ENCODE measurements around the gene NR2F2.
A peak's percentile ranks its signal among the peaks of the same experiment; 100 is the strongest.

The NR2F2 gene

DNA sequence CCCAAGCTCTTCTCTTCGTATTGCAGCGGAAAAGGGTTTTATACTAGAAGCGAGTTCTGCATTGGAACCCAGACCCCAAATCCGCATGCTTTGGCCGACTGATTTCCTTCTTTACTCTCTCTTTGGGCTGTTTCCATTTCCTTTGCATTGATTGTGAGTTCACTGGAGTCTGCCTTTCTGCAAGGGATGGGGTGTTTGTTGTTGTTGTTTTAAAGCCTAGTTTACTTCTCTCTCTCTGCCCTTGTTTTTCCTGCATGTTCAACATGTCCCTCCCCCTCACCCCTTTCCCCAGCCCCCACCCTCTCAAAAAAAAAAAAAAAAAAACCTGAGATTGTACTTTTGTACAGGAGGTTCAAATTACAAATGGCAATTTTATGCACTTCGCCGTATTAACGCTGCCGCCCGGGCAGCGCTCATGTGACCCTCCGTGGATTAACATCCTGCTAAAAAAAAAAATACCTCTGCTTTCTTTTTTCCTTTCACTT is 2.2 kb downstream of the NR2F2 start:
- no peak for FAIRE-seq

DNA sequence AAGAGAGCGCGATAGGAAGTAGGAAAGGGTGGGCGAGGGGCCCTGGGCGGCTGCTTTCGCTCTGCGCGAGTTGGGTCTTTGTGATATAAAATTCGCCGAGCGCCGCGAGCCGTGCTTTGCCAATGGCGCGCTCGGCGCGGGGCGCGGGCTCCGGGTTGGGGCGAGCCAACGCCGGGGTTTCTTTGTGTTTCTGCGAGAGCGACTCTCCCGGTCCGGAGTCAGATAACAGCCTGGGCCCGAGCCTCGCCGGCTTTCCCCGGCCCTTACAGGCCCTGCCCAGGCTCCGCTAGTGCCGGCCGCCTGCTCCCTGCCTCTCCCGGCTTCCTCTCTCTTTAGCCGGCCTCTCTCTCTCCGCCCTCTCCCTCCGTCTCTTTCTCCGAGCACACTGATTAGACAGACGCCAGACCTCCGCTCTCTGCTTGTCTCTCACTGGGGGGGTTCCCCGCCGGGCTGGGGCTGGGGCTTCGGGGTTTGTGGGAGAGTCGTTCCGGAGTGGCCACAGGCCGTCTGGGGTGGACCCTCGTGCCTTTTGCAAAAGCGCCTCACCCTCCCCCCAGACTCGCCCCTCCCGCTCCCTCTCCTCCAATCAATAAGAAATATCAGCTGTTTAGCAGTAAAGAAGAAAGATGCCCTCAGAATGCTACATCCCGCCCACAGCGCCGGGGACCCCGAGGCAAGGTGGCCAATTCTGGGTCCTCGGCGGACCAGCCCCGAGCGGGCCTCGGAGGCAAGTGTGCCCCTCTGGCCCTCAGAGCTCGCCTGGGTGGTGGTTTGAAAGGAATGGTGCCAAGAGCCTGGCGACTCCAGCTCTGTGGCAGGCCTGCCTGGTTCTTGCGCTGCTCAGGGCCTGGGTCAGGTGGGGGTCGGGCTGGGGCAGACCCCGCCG is 2.9 kb downstream of the NR2F2 start:
- FAIRE-seq, result no peak

DNA sequence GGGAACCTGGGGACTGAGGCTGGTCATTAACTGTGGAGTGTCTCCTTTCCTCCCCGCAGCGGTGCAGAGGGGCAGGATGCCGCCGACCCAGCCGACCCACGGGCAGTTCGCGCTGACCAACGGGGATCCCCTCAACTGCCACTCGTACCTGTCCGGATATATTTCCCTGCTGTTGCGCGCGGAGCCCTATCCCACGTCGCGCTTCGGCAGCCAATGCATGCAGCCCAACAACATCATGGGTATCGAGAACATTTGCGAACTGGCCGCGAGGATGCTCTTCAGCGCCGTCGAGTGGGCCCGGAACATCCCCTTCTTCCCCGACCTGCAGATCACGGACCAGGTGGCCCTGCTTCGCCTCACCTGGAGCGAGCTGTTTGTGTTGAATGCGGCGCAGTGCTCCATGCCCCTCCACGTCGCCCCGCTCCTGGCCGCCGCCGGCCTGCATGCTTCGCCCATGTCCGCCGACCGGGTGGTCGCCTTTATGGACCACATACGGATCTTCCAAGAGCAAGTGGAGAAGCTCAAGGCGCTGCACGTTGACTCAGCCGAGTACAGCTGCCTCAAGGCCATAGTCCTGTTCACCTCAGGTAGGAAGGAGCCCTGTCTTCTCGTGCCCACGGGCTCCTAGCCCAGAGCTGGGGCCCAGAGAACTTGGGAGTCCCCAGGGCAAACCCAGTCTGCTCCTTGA is 3.7 kb downstream of the NR2F2 start:
- FAIRE-seq, result no peak

DNA sequence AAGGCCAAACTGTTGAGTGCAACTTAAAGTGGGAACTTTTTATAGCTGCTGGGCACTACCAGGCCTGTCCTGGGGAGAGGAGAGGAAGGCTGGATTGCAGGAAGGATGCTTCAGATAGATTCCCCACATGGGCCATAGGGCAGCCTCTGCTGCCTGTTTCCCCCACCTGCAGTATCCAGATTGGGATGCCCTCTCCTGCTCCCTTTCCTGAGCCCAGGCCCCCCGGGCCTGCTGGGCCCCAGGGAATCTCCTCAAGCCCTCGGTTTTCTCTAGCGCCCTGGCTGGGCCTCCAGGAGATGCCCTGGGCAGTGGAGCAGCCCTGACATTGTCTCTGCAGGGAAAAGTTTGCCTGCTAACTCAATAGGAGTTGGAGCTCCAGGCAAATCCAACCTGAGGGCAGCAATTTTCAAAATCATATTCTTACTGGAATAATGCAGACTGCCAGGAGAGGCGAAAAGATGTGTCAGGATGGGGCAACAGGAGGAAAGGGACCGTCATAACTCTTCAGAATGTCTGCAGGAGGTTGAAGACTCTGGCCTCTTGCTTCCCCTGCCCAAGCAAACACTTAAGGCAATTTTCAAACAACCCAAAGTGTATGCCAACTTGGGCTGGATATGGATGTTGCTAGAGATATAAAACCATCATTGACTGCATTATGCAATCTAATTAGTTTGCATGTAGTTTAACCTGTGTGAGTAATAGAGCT is 4.4 kb downstream of the NR2F2 start:
- no peak for FAIRE-seq

DNA sequence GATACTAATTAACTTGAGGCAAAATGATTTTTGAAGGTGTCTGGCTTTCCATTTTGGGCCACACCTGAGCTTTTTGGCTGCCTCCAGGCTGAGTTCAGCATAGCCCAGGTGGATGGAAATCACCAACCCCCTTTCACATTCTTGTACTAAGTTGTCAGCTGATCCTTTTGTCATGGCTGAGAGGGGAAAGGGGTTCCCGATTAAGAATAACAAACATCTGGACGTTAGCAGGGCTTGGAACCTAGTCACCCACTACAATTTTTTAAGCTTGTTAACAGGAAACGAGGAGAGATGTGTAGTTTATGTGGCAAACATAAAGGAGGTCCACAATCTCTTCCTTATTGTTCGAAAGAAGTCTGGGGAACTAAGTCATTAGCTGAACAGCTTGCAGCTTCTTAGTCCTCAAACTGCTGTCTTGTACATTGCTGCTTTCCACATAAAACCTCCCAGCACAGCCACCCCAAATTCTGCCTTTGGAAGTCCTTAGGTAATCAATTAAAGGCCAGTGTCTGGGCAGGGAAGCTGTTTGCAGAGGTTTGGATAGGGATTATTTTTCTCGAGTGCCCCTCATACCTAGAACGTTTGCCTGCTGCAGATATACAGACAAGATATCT is 5.0 kb downstream of the NR2F2 start:
- FAIRE-seq, result no peak

DNA sequence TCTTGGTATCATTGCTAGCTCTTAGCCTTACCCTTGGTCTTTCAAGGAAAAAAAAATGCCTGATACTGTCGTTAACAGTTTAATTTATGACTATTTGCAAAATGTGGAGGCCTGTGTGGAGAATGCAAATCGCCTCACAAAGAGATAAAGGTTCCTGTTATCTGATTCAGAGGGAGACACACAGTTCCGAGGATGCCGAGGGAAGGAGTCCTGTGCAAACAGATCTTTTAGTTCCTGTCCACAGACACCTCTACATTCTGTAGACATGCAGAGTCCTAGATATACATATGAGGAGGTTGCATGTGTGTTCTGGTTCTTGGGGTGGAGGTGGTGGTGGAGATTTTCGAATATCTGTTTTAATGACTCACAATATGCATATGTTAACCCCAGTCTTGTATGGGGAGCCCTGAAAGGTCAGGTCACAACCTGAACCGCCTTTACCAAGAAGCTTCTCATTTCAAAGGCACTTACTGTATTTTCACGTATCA is 5.7 kb downstream of the NR2F2 start:
- no peak for FAIRE-seq

DNA sequence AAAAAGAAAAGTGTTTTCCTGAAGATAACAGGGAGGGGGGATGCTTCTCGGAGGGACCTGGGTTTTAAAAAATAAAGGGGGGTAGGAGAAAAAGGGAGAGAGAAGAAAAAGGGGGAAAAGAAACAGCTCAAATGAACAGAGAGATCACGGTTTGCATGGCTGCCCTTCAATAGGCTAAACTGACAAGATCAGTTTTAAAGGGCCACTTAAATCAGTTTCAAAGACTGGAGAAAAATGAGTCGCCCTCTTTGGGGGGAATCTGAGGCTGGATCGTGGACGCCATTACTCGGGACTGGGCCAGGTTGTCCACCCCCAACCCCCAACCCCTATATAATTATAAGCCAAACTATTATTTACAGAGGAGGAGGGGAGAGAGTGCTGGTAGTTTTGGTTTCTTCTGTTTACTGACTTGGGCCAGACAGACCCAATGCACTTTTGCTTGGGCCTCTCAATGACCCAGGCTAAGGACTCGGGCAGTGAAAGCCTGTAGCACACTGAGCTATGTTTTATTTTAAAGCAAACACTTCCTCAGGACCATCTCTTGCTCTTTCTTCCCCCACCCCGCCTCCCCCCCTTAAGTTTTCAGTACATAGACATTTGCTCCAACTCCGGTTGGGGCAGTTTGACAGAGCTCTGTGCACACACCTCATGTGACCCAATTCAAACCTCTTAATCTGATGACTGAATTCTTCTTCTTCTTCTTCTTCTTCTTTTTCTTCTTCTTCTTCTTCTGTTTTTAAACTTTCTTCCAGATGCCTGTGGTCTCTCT is 6.3 kb downstream of the NR2F2 start:
- no peak for FAIRE-seq

DNA sequence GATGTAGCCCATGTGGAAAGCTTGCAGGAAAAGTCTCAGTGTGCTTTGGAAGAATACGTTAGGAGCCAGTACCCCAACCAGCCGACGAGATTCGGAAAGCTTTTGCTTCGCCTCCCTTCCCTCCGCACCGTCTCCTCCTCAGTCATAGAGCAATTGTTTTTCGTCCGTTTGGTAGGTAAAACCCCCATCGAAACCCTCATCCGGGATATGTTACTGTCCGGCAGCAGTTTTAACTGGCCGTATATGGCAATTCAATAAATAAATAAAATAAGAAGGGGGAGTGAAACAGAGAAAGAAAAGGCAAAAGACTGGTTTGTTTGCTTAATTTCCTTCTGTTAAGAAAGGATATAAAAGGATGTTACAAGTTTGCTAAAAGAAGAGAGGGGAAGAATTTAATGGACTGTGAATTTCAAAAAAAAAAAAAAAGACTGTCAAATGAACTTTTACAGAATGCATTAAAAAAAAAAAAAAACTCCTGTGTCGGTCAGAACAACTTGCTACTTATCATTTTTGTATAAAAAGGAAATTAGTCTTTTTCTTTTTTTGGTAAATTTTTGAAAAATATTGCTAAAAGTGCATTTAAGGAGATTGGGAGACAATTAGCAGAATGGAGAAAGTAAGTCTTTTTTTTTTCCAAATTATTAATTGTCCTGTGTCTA is 7.0 kb downstream of the NR2F2 start:
- no peak for FAIRE-seq

DNA sequence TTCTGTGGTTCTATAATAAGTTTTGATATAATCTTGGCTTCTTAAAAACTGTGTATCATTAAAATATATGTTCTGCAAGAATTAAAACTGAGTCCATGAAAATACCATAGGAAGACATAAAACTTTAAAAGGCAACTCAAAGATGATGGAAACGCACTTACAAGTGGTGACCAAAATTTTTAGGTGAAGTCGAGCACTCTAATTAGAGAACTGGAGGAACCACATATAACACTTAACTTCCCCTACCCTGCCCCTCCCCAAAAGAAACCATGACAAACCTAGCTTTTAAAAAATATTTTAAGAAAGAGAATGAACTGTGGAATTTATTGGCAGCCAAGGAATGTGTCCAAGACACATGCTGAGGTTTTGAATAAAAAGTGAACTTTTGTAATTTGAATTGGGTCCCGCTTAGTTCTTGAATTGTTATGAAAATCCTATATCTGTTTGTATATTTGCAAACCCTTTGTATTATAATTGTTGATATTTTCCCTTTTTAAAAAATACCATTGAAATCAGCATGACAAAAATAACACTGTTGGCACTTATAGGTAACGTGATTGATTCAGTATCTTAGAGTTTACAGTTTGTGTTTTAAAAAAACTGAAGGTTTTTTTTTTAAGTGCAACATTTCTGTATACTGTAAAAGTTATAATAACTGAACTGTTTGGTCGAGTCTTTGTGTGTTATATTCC is 7.7 kb downstream of the NR2F2 start:
- FAIRE-seq, result no peak

DNA sequence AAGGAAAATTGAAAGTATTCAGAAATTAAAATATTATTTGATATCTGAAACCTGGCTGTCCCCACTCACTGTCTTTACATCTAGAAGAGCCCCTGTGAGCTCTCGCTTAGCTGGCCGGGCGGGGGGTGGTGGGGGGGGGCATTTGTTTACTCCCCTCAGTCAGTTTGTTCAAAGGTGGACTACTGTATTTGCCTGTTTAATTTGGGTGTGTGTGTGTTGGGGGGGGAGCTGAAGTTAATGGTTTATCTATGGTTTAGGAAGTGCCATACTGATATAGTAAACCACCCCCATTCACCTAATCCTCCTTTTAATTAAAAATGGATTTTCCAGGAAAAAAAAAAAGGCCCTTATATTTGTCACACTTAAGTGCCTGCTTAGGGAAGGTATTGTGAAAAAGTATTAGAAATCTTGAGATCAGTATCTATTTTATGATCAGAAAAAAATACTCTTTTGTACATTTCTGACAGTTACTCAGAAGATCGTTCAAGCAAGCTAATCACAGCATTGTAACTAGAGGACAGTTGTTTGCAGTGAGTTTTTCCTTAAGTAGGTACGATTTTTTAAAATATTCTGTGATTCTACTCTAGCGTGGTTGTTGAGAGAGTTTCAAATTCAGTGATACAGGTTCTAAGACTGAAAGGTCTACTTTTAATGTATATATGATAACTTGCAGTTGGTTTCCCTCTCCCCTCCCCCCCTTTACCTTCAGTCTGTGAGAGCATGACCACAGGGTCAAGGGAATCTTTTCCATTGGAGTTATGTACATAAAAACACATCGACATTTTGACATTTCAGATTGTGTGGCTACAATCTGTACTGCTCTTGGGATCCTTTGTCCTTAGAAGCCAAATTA is 8.5 kb downstream of the NR2F2 start:
- peak; percentile 25 for FAIRE-seq

DNA sequence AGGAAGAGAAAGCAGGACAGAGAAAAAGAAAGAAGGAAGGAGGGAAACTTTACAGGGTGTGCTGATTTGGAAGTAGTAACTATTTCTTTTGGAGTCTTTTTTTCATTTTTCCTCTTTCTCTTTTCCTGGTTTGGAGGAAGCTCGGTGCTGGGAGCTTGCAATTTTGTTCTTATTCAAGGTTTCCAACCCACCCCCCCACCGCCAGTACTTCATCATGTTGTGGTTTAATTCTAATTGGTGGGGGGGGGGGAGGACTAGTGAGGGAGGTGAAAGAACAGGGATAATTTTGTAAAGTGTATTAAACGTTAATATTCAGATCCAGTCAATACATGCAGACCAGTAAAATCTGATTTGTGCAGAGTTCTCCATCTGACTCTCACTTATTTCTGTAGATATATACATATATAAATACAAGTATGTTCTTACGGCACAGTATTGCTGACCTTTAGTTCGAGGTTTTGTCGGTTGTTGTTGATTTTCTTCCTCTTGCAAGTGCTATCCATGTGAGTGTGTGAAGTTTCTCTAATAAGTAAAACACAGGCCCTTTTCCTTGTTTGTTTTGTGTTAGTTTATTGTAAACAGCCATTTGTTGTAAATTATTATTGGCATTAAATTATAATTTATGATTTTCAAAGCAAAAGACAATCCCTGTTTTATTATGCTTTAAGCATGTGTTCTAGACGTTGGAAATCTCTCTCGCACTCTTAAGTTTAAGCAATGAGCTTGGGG is 9.3 kb downstream of the NR2F2 start:
- FAIRE-seq, result no peak

DNA sequence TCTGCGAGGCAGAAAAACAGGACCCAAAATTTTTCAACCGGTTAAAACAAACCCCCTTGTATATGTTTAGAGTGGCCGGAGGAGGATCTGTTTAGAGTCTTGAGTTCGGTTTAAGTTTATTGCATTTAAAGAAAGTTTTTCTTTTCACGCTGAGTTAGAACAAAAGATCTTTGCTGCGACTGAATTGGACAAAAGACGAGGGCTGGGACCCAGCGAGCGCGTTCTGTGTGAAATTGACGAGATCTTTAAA is 9.8 kb downstream of the NR2F2 start:
- FAIRE-seq, result no peak

DNA sequence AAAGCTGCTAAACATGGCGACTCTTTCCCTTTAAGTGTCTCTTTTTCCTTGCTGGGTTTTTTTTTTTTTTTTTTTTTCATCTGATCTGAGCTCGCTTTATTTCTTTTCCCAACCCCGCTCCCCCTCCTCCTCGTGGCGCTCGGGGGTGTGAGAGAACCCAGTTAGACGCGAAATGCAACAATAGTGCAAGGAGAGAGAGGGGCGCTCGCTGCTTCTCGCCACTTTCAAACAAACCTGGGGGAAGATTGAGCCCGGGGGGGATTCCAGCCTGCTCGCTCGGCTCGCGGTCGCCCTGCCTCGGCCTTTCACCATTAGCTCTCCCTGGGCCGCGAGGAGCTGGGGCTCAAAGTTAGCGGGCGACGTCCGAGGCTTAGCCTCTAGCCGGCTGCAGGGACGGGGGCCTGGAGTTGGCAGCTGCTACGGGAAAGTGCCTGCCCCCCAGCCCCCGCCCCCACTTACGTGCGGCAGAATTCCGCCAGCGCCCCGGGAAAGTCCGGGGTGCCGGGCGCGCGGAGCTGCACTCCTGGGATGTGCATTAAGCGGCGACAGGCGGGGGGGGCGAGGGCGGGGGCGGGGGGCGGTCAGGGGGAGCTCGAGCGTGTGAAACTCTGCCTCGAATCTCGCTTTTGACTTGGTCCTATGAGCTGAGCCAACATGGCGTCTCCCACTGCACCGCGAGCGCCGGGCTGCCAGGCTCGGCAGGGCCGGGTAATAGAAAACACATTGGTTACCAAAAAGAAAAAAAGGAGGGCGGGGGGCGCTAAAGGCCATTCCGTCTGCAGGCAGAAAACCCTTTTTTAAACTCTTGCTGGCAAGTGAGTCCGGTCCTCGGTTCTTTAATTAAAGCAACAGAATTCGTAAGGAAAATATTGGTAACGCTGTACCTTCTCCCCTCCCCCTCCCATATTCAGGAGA is 10.4 kb downstream of the NR2F2 start:
- no peak for FAIRE-seq

DNA sequence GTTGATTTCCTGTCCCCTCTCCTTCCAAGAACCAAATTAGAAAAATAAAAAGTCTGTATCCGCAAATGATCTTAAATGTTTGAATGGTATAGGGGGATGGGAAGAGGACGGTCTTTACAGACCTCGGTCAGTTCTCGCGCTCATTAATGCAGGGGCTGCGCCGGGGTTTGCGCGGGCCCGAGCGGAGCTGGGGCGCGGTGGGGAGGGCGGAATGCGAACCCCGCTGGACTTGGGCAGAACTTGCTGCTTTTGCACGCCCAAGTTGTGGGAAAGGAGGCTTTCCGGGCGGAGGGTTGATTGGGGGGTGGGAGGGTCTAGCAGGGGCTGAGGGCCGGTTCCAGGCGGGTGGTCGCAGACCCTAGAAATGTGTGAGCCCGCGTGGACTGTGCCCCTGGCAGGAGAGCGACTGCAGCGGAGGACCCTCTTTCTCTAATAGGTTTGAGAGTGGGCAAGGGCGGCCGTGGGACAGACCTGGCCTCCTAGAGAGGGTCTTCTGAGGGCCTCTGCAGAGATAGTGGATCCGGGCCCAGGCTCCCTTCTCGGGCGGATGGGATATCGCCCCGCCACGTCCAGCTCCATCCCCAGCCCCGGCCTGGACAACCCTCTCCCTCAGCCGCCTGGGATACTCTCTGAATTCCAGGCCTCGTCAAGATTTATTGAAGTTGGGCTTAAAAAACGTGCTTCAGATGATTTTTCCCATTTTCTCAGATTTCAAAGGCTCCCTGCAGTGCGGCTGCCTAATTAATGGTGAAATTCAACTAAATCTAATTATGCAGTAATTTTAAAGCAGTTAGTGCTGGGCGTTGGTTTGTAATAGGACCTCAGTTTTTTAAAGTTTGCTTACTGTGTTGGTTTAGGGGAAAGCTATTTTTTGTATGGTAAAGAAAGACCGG is 11.3 kb downstream of the NR2F2 start:
- no peak for FAIRE-seq

DNA sequence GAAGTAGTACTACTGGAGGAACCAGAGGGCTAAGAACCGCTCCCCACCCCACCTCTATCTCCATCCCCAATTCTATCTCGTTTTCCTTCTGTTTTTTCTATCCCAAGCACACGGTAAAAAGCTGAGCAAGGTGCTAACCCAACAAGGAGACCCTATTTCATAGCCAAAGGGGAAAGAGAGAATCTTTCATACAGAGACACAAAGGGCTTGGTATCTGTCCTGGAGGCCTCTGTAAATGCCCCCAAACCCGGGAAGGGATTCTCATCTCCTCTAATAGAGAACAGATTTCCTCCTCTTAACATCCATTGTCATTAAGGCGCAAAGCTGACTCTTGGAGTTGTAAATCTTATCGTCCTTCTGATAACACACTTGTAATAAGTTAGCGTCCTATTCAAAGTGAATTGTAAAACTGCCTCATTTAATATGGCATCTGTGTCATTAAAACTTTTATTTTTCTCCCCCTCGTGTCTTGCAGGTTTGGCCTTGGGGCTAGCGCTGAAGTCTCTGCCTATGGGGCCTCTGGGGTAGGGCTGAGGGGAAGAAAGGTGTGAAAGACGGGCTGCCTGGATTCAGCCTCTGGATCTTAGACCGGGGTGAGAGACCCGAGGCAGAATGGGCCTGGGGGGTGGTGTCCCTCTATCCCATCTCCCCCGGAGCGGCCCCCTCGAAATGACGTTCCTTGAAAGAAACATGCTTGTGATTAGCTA is 12.1 kb downstream of the NR2F2 start:
- FAIRE-seq, result no peak

All from A204.1 (cell line).